GM12875 (cell line): ENCODE results near the gene SAMD14.

Experiments used
- H3K4me3 ChIP-seq: one replicate; pipeline ENCODE4 v1.5.1; 2011; ENCODE audit warnings: low read depth, low read length, control low read depth
- TF ChIP-seq, protein P1 (sequence below): IDR thresholded peaks from 2 replicates; pipeline ENCODE4 v1.5.1; 2011; ENCODE audit warnings: low read depth, mild to moderate bottlenecking, control low read depth, inconsistent platforms, low read length, moderate library complexity, borderline replicate concordance; ENCODE audit not compliant: insufficient read depth

The SAMD14 gene

DNA sequence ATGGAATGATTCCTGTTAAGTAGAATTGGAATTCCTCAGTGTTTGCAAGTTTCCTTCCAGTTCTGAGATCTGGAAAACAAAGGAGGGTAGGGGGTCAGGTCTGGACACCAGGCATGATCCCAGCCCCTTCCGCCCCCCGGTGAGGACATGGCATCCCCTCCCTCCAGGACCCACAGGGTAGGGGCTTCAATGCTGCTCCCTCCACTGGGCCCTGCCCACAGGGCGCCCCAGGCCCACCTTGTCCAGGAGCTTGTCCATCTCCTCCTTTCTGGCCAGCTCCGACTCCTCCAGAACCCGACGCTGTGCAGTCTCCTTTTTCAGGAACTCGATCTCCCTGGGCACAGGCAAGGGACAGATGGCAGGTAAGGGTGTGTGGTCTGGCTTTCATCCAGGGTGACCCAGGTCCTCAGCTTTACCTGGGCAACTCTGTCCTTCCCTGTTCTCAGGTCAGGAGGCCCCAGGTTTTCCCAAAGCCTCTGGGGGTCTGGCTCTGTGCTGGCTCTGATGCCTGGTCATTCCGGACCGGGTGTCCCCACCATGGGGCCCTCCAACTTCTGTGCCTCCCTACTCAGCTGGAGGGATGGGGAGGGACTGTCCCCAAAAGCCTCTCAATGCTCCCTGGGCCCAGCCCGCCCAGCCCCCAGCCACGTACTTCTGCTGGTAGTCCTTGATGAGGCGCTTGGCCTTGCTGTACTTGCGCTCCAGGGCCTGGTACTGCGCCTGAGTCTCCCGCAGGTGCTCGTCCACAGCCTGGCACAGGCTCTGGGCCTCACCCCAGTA lies 5.5 kb upstream of the SAMD14 start:
- TF ChIP-seq, protein P1, sequence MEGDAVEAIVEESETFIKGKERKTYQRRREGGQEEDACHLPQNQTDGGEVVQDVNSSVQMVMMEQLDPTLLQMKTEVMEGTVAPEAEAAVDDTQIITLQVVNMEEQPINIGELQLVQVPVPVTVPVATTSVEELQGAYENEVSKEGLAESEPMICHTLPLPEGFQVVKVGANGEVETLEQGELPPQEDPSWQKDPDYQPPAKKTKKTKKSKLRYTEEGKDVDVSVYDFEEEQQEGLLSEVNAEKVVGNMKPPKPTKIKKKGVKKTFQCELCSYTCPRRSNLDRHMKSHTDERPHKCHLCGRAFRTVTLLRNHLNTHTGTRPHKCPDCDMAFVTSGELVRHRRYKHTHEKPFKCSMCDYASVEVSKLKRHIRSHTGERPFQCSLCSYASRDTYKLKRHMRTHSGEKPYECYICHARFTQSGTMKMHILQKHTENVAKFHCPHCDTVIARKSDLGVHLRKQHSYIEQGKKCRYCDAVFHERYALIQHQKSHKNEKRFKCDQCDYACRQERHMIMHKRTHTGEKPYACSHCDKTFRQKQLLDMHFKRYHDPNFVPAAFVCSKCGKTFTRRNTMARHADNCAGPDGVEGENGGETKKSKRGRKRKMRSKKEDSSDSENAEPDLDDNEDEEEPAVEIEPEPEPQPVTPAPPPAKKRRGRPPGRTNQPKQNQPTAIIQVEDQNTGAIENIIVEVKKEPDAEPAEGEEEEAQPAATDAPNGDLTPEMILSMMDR = no peak
- H3K4me3 ChIP-seq = no peak overlapping the region

DNA sequence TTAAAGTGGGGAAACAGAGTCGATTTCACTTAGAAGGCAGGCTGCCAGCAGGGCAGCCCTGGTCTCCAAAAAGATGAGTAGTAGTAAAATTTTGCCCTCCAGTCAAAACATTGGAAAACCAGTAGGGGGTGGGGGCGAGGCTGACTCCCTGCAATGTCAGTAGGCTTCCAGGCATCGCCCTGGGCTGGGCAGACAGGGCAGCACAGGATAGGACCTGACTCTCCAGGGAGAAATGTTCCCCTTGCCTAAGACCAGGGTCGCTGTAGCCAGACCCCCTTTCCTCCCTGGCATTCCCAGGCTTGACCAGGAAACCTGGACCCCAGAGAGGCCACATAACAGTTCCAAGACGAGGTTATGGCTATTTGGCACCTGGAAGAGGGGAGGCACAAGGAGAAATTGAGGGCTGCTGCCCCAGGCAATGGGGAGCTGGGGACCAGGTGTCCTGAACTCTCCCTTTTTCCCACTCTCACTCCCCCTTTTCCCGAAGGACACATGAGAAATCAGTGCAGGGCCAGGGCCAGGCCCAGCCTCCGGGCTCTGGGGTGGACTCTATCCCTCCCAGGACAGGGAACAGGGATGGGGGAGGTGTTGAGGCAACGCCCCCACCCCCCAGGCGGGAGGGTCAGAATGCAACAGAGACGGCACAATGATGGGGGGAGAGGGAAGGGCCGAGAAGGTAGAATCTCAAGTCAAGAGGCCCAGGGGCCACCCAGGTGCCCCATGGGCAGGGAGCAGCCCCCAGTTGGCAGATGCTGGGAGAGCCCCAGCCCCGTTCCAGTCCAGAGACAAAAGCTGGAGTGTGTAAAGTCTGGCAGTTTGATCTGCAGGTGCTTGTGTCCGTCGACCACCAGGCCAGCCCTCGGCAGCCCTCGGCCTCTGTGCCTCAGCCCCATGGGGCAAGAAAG lies 4.5 kb upstream of the SAMD14 start:
- TF ChIP-seq, protein P1 = no peak
- no peak overlapping the region for H3K4me3 ChIP-seq

DNA sequence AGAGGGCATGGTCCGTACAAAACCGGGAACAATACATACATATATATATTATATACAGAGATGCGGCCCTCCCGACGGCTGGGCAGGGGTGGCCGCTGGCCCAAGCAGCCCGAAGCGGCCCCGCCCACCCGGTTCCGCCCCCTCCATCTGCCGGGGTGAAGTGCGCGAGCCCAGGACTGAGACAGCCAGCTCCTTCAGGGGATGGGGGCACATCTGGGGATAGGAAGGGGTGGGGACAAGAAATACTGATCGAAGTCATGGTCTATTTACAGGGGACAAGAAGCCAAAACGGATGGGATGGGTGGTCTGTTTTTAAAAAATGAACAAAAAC lies 3.8 kb upstream of the SAMD14 start:
- no peak overlapping the region for H3K4me3 ChIP-seq
- TF ChIP-seq, protein P1 = no peak

DNA sequence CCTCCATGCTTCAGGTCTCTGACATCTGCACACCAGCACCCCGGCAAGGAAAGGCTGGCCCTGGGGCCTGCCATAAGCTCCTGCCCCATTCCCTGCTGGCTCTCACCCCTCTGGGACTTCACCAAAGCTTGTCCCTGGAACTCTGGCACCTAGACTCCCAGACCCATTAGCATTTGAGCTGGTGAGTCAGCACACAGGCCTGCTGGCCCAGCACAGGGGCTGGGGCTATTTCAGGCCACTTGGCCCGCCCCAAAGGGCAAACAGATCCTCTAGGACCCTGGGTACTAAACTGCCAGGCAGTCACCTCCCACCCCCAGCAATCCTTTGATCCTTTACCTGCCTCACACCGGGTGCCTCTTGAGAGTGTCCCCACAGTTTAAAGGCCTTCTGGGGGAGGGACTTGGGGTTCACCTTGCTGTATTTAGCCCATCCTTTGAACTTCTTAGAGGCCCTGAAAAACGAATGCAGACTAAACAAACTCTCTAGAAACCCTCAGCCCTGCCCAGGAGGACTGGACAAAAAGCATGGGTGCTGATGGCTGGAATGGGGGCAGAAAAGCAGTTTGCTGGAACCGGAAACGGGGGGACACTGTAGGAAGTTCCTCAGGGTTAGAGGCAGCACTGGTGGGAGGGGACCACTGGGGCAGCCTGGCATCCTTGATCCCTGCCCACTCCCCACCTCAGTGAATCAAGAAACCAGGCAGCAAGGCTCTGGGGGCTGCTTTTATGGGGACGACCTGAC lies 3.2 kb upstream of the SAMD14 start:
- TF ChIP-seq, protein P1 = no peak
- no peak overlapping the region for H3K4me3 ChIP-seq

DNA sequence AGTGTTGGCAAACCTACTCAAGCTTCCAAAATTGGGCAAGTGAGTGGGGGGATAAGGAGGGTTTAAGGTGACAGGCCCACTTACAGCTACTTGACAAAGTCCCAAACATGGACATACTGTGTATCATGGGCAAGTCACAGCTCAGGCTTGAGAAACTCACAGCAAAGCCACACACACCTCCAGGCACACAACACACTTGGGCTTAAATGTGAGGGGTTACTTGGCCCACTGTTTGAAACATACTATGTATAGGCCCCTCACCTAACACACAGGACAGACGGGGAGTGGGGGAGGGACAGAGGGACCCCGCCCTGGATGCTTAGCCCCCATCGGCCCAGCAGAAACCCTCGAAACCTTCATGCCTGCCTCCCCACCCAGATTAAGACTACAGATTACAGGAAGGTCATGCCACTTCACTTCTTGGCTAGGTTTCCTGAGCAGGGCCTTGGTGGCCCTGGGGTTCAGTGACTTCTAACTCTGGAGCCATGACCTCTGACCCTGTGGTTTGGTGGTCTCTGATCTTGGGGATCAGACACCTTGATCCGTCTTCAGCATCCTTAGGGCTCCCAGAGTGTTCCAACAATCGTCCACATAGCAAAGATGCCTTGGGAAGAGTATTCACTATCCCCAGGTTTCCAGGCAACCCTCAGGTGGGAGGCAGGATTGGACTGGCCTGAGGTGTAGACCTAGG lies 2.3 kb upstream of the SAMD14 start:
- TF ChIP-seq, protein P1 = no peak
- no peak overlapping the region for H3K4me3 ChIP-seq

DNA sequence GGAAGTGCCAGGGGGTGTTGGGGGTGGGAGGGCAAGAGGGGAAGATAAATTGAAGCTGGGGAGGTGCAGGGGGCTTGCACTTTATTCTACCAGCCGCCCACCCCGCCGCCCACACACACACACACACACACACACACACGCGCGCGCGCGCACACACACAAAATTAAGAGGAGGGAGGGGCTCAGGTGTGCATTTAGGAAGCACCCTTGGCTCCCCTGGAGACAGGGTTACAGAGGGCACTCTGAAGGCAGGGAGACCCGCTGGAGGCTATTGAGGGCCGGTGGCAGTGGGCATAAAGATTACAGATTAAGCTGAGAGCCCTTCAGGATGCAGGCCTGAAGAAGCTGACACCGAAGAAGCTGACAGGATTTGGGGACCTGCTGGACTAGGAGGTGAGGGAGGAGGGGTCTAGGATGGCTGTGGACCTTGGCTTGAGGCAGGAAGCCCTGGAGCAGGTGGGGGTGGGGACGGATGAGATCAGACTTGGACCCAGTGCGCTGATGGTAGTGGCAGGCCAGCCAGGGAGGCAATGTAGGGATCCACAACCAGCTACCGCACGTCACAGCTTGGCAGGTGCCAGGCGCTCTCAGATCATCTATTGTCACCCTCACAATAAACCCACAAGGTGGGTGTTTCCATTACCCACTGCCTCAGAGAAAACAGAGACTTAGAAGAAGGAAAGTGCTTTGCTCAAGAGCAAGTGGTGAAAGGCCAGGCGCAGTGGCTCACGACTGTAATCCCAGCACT lies 772 bp upstream of the SAMD14 start:
- no peak overlapping the region for H3K4me3 ChIP-seq
- TF ChIP-seq, protein P1 = no peak
